MM.1S (cell line): ENCODE results near the gene SLC12A7.

Source experiments
- EZH2 ChIP-seq: fragments of 300-600 bp; sonication (generic); optimal IDR thresholded peaks from 2 replicates; pipeline ENCODE3; 2017; ENCODE audit warnings: low read depth, mild to moderate bottlenecking, antibody characterized with exemption, low read length, mixed read lengths
- TF ChIP-seq, protein P1 (sequence below): fragments of 300-600 bp; sonication (generic); IDR thresholded peaks from 2 replicates; pipeline ENCODE4 v1.5.1; 2016; ENCODE audit warnings: antibody characterized with exemption, low read length, mixed read lengths

DNA sequence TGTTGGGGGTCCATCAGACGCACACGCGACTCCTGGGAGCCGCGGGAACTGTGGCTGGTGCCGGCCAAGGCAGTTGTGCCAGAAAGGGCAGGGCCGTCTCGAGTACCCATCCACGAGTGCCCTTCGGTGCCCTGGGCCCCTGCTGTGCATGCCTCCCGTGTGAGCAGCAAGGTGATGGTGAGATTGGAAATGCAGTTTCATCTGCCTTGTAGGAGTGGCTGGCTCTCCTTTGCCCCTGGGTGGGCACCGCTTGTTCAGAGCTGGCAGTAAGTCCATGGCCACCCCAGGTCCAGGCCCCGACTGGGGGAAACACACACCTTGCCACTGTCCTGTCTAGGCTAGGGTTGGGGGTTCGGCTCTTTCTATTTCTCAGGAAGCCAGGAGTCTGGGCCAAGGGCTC is 97.5 kb downstream of the SLC12A7 start:
- no peak for TF ChIP-seq EZH2
- TF ChIP-seq, protein P1, sequence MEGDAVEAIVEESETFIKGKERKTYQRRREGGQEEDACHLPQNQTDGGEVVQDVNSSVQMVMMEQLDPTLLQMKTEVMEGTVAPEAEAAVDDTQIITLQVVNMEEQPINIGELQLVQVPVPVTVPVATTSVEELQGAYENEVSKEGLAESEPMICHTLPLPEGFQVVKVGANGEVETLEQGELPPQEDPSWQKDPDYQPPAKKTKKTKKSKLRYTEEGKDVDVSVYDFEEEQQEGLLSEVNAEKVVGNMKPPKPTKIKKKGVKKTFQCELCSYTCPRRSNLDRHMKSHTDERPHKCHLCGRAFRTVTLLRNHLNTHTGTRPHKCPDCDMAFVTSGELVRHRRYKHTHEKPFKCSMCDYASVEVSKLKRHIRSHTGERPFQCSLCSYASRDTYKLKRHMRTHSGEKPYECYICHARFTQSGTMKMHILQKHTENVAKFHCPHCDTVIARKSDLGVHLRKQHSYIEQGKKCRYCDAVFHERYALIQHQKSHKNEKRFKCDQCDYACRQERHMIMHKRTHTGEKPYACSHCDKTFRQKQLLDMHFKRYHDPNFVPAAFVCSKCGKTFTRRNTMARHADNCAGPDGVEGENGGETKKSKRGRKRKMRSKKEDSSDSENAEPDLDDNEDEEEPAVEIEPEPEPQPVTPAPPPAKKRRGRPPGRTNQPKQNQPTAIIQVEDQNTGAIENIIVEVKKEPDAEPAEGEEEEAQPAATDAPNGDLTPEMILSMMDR, result no peak
